ENCODE results near the gene SERINC3.

Gene SERINC3

GRCh38 chr20:44544263-44544662 lies 22.4 kb upstream of the SERINC3 start:
- no peak for TF ChIP-seq CTCF (IDR thresholded peaks at IDR 0.05; ENCODE audit: low read depth, low read length)
- no peak overlapping the region for H3K4me3 ChIP-seq (ENCODE audit: low read depth, low read length)

- no peak overlapping the region for H3K4me3 ChIP-seq (ENCODE audit: low read depth, low read length)
- TF ChIP-seq CTCF (IDR thresholded peaks at IDR 0.05; ENCODE audit: low read depth, low read length), result no peak
These were observed 21.5 kb upstream of the SERINC3 start for GRCh38 chr20:44543358-44543757.

DNA sequence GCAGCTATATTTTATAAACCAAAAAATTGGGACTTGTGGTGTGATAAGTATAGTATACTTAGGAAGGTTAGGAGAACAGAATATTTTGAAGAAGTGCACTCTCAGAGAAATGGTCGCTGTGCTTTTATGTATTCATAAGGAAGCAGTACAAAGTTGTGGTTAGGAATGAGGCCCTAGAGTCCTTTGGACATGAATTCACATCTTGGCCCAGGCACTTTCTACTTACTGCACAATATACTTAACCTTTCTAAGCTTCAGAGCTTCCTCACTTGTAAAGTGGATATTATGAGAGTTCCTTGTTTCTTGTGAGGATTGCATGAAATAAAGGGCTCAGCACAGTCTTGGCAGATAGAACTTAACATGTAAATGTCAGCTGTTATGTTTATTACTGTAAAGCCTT lies 21.0 kb upstream of the SERINC3 start:
- no peak for TF ChIP-seq CTCF (IDR thresholded peaks at IDR 0.05; ENCODE audit: low read depth, low read length)
- H3K4me3 ChIP-seq (ENCODE audit: low read depth, low read length), result no peak overlapping the region

GRCh38 chr20:44541992-44542391 lies 20.1 kb upstream of the SERINC3 start:
- H3K4me3 ChIP-seq (ENCODE audit: low read depth, low read length), result no peak overlapping the region
- TF ChIP-seq CTCF (IDR thresholded peaks at IDR 0.05; ENCODE audit: low read depth, low read length), result no peak

- TF ChIP-seq CTCF (IDR thresholded peaks at IDR 0.05; ENCODE audit: low read depth, low read length), result no peak
- H3K4me3 ChIP-seq (ENCODE audit: low read depth, low read length), result no peak overlapping the region
These were observed 19.0 kb upstream of the SERINC3 start for GRCh38 chr20:44540834-44541233.

GRCh38 chr20:44537993-44538392 lies 16.1 kb upstream of the SERINC3 start:
- H3K4me3 ChIP-seq (ENCODE audit: low read depth, low read length), result no peak overlapping the region
- no peak for TF ChIP-seq CTCF (IDR thresholded peaks at IDR 0.05; ENCODE audit: low read depth, low read length)

- H3K4me3 ChIP-seq (ENCODE audit: low read depth, low read length), result no peak overlapping the region
These were observed 14.3 kb upstream of the SERINC3 start for GRCh38 chr20:44536175-44536574.

More at GRCh38 chr20:44536175-44536574, 14.3 kb upstream of the SERINC3 start:
- no peak for TF ChIP-seq CTCF (IDR thresholded peaks at IDR 0.05; ENCODE audit: low read depth, low read length)

Data from WI38 (cell line).